KMS-11 (cell line): ENCODE measurements around the gene KLK3.

Source experiments
- H2AFZ ChIP-seq: fragments of 200-600 bp; sonication (generic); 2 replicates; pipeline ENCODE4 v1.6.1; 2016; ENCODE audit warnings: antibody characterized with exemption, mixed run types, low read depth
- H3K27ac ChIP-seq: fragments of 200-600 bp; sonication (generic); 2 replicates; pipeline ENCODE4 v1.6.1; 2016; ENCODE audit warnings: mild to moderate bottlenecking, mixed run types
- H3K27me3 ChIP-seq: fragments of 200-600 bp; sonication (generic); 2 replicates; pipeline ENCODE4 v1.6.1; 2017; ENCODE audit warnings: mild to moderate bottlenecking, low read depth, mixed run types, moderate library complexity; ENCODE audit not compliant: insufficient read depth
- H3K36me3 ChIP-seq: fragments of 200-600 bp; sonication (generic); 2 replicates; pipeline ENCODE4 v1.6.1; 2017; ENCODE audit warnings: mild to moderate bottlenecking, mixed run types; ENCODE audit not compliant: insufficient read depth
- H3K4me1 ChIP-seq: fragments of 200-600 bp; sonication (generic); 2 replicates; pipeline ENCODE4 v1.6.1; 2016; ENCODE audit warnings: mild to moderate bottlenecking, low read depth, mixed run types; ENCODE audit not compliant: poor library complexity, severe bottlenecking
- H3K4me2 ChIP-seq: fragments of 200-600 bp; sonication (generic); 2 replicates; pipeline ENCODE4 v1.7.0; 2016; ENCODE audit warnings: mild to moderate bottlenecking, mixed run types
- H3K4me3 ChIP-seq: fragments of 200-600 bp; sonication (generic); IDR thresholded peaks from 2 replicates; pipeline ENCODE4 v1.6.1; 2017; ENCODE audit warnings: low read depth, low read length, mixed read lengths; ENCODE audit not compliant: insufficient read depth
- H3K79me2 ChIP-seq: fragments of 200-600 bp; sonication (generic); 2 replicates; pipeline ENCODE4 v1.6.1; 2016; ENCODE audit warnings: low read depth, mixed run types; ENCODE audit not compliant: insufficient read depth
- H3K9ac ChIP-seq: fragments of 200-600 bp; sonication (generic); 2 replicates; pipeline ENCODE4 v1.6.1; 2016; ENCODE audit warnings: mild to moderate bottlenecking, mixed run types
- H4K20me1 ChIP-seq: fragments of 200-600 bp; sonication (generic); 2 replicates; pipeline ENCODE4 v1.6.1; 2016; ENCODE audit warnings: mild to moderate bottlenecking, mixed run types; ENCODE audit not compliant: insufficient read depth
- CTCF ChIP-seq: fragments of 200-600 bp; sonication (generic); conservative IDR thresholded peaks from 2 replicates; pipeline ENCODE4 v1.6.1; 2017; ENCODE audit warnings: low read depth, mild to moderate bottlenecking, antibody characterized with exemption, low read length, moderate library complexity, mixed read lengths

Gene KLK3

GRCh38 chr19:50876456-50876855, 21.7 kb downstream of the KLK3 start:
- no peaks in the 10 kb centered on the region for H3K79me2 ChIP-seq
- no peaks in the 10 kb centered on the region; the same call in 1 of the 2 replicates for H3K27me3 ChIP-seq
- H3K4me3 ChIP-seq: no peak overlapping the region
- H3K4me2 ChIP-seq: no peak overlapping the region
- no peak overlapping the region for H2AFZ ChIP-seq
- H3K4me1 ChIP-seq: no peaks in the 10 kb centered on the region
- H3K36me3 ChIP-seq: no peaks in the 10 kb centered on the region
- no peak overlapping the region for H3K9ac ChIP-seq
- no peaks in the 10 kb centered on the region for H4K20me1 ChIP-seq
- H3K27ac ChIP-seq: no peak overlapping the region
- TF ChIP-seq CTCF: no peak

GRCh38 chr19:50877338-50877737, 22.6 kb downstream of the KLK3 start:
- Histone ChIP-seq H3K4me1 (no peaks in the 10 kb centered on the region), H3K79me2 (no peaks in the 10 kb centered on the region), H3K27ac (no peak overlapping the region), H3K36me3 (no peaks in the 10 kb centered on the region), H3K27me3 (no peaks in the 10 kb centered on the region; the same call in 1 of the 2 replicates), H3K4me2 (no peak overlapping the region), H4K20me1 (no peaks in the 10 kb centered on the region), H3K4me3 (no peak overlapping the region), H2AFZ (no peak overlapping the region), H3K9ac (no peak overlapping the region)
- no peak for TF ChIP-seq CTCF

GRCh38 chr19:50878851-50879250, 24.1 kb downstream of the KLK3 start:
- Histone ChIP-seq H3K27ac (no peak overlapping the region), H2AFZ (no peak overlapping the region), H4K20me1 (no peaks in the 10 kb centered on the region), H3K4me2 (no peak overlapping the region), H3K4me1 (no peaks in the 10 kb centered on the region), H3K36me3 (no peaks in the 10 kb centered on the region), H3K4me3 (no peak overlapping the region), H3K27me3 (no peaks in the 10 kb centered on the region; the same call in 1 of the 2 replicates), H3K79me2 (no peaks in the 10 kb centered on the region), H3K9ac (no peak overlapping the region)
- no peak for TF ChIP-seq CTCF

- Histone ChIP-seq H3K36me3 (no peaks in the 10 kb centered on the region), H3K79me2 (no peaks in the 10 kb centered on the region), H3K4me1 (no peaks in the 10 kb centered on the region), H4K20me1 (no peaks in the 10 kb centered on the region), H3K27ac (no peak overlapping the region), H3K9ac (no peak overlapping the region), H3K27me3 (no peaks in the 10 kb centered on the region; the same call in 1 of the 2 replicates), H2AFZ (no peak overlapping the region), H3K4me2 (no peak overlapping the region), H3K4me3 (no peak overlapping the region)
- TF ChIP-seq CTCF: no peak
Measured at GRCh38 chr19:50880241-50880640, 25.5 kb downstream of the KLK3 start.
